ENCODE data around the gene DEFB123. TPM values are rescaled to one million over a fixed set of nuclear protein-coding genes. Genes with fewer than 3 reads are reported as not detected.

The DEFB123 gene
- total RNA-seq, 2 donors from 2014 or later = not detected

Other genes with a start within 250 kb of the DEFB123 start
- gene DEFB115, start 183.0 kb upstream of the DEFB123 start, total RNA-seq = not detected
- not detected for gene DEFB116, start 132.0 kb upstream of the DEFB123 start, total RNA-seq
- not detected for gene DEFB118, start 72.0 kb upstream of the DEFB123 start, total RNA-seq
- not detected for gene DEFB119, start 50.0 kb upstream of the DEFB123 start, total RNA-seq
- gene DEFB121, start 34.4 kb upstream of the DEFB123 start, total RNA-seq = not detected
- gene DEFB124, start 34.5 kb downstream of the DEFB123 start, total RNA-seq = 1 to 10 TPM in 1 of 2 donors, under 1 TPM in 1; 0.76 to 2.9 TPM
- 1 to 10 TPM; 5.2 to 6.7 TPM for gene REM1, start 34.7 kb downstream of the DEFB123 start, total RNA-seq
- gene HM13, start 73.8 kb downstream of the DEFB123 start, total RNA-seq = 100 to 1,000 TPM; 118 TPM
- gene ID1, start 164.7 kb downstream of the DEFB123 start, total RNA-seq = 100 to 1,000 TPM; 117 to 145 TPM
- 1 to 10 TPM; 2.5 to 6.5 TPM for gene COX4I2, start 197.3 kb downstream of the DEFB123 start, total RNA-seq